Mesenchymal stem cell (in vitro differentiated cells and primary cell): Measurements from ENCODE around the gene AQP2.

ENCODE experiments used
- DNase-seq: peaks from one replicate; pipeline ENCODE4 v3.0.0-alpha.2; 2013
- H2AFZ ChIP-seq: one replicate; pipeline ENCODE4 v1.6.1; 2013; ENCODE audit warnings: low read depth, mild to moderate bottlenecking, control low read depth, inconsistent platforms, low read length, moderate library complexity
- H2AK5ac ChIP-seq: 2 replicates; pipeline ENCODE4 v1.6.1; 2013; ENCODE audit warnings: low read length, moderate library complexity, mild to moderate bottlenecking, inconsistent platforms; ENCODE audit not compliant: severe bottlenecking
- H2BK120ac ChIP-seq: one replicate; pipeline ENCODE4 v1.6.1; 2013; ENCODE audit warnings: low read depth, mild to moderate bottlenecking, inconsistent platforms, low read length, moderate library complexity
- H2BK12ac ChIP-seq, 2 experiments: one replicate each; pipeline ENCODE4 v1.6.1; 2013; ENCODE audit warnings: inconsistent platforms in 2 of 2, low read length in 2 of 2, mild to moderate bottlenecking in 2 of 2, moderate library complexity in 2 of 2, control low read depth in 1 of 2
- H2BK15ac ChIP-seq: one replicate; pipeline ENCODE4 v1.6.1; 2013; ENCODE audit warnings: mild to moderate bottlenecking, low read depth, inconsistent platforms; ENCODE audit not compliant: poor library complexity, severe bottlenecking
- H2BK5ac ChIP-seq: 2 replicates; pipeline ENCODE4 v1.6.1; 2013; ENCODE audit warnings: low read depth, mild to moderate bottlenecking, low read length, control low read depth, inconsistent platforms; ENCODE audit not compliant: poor library complexity, severe bottlenecking
- H3K14ac ChIP-seq, 2 experiments: one replicate each; pipeline ENCODE4 v1.6.1; 2013; ENCODE audit warnings: inconsistent platforms in 2 of 2, low read length in 2 of 2, control low read depth in 1 of 2, mild to moderate bottlenecking in 1 of 2, moderate library complexity in 1 of 2
- H3K18ac ChIP-seq, 2 experiments: one replicate each; pipeline ENCODE4 v1.6.1; 2013; ENCODE audit warnings: inconsistent platforms in 2 of 2, low read length in 2 of 2, control low read depth in 1 of 2, low read depth in 1 of 2, mild to moderate bottlenecking in 1 of 2
- H3K23ac ChIP-seq, 2 experiments: one replicate each; pipeline ENCODE4 v1.6.1; 2013; ENCODE audit warnings: inconsistent platforms in 2 of 2, low read length in 2 of 2, mild to moderate bottlenecking in 2 of 2, moderate library complexity in 2 of 2, control low read depth in 1 of 2
- H3K27ac ChIP-seq: 2 replicates; pipeline ENCODE4 v1.5.1; 2013; ENCODE audit warnings: mild to moderate bottlenecking, moderate library complexity, low read length, control low read depth, inconsistent platforms; ENCODE audit not compliant: poor library complexity, severe bottlenecking
- H3K27me3 ChIP-seq, 2 experiments: 2 replicates each; pipeline versions ENCODE4 v1.6.1 to v1.7.0; 2013; ENCODE audit warnings: low read length in 2 of 2, mild to moderate bottlenecking in 2 of 2, moderate library complexity in 2 of 2, control low read depth in 1 of 2, inconsistent platforms in 1 of 2; ENCODE audit not compliant: control insufficient read depth in 1 of 2, insufficient read depth in 1 of 2
- H3K36me3 ChIP-seq, 2 experiments: 2 replicates each; pipeline versions ENCODE4 v1.6.1 to v1.7.0; 2013; ENCODE audit warnings: low read length in 2 of 2, control low read depth in 1 of 2, inconsistent platforms in 1 of 2, low read depth in 1 of 2, mild to moderate bottlenecking in 1 of 2; ENCODE audit not compliant: insufficient read depth in 2 of 2, control insufficient read depth in 1 of 2
- H3K4ac ChIP-seq, 2 experiments: one replicate each; pipeline ENCODE4 v1.6.1; 2013; ENCODE audit warnings: inconsistent platforms in 2 of 2, low read length in 2 of 2, mild to moderate bottlenecking in 2 of 2, moderate library complexity in 2 of 2, control low read depth in 1 of 2, low read depth in 1 of 2
- H3K4me1 ChIP-seq: 2 replicates; pipeline ENCODE4 v1.6.1; 2013; ENCODE audit warnings: low read depth, low read length, control low read depth; ENCODE audit not compliant: control insufficient read depth, insufficient read depth
- H3K4me2 ChIP-seq: 2 replicates; pipeline ENCODE4 v1.6.1; 2013; ENCODE audit warnings: low read length, mild to moderate bottlenecking, inconsistent platforms; ENCODE audit not compliant: poor library complexity, severe bottlenecking
- H3K4me3 ChIP-seq, 2 experiments: 2 replicates each; pipeline versions ENCODE4 v1.5.1 to v1.7.0; 2013; ENCODE audit warnings: low read length in 2 of 2, mild to moderate bottlenecking in 2 of 2, control low read depth in 1 of 2, low read depth in 1 of 2; ENCODE audit not compliant: insufficient read depth in 1 of 2
- H3K79me1 ChIP-seq: replicated peaks from 2 replicates; pipeline ENCODE4 v1.6.1; 2013; ENCODE audit warnings: mild to moderate bottlenecking, control low read depth, low read length, inconsistent platforms; ENCODE audit not compliant: poor library complexity, severe bottlenecking
- H3K9ac ChIP-seq: 2 replicates; pipeline ENCODE4 v1.7.0; 2013; ENCODE audit warnings: mild to moderate bottlenecking, low read length, moderate library complexity
- H3K9me3 ChIP-seq: 2 replicates; pipeline ENCODE4 v1.7.0; 2013; ENCODE audit warnings: mild to moderate bottlenecking, low read length; ENCODE audit not compliant: control insufficient read depth
- H4K8ac ChIP-seq: one replicate; pipeline ENCODE4 v1.6.1; 2013; ENCODE audit warnings: inconsistent platforms, mild to moderate bottlenecking, low read length, moderate library complexity
- H4K91ac ChIP-seq: one replicate; pipeline ENCODE4 v1.6.1; 2013; ENCODE audit warnings: mild to moderate bottlenecking, low read length, inconsistent platforms
- WGBS: methylation state at CpG from one replicate; pipeline ENCODE4 v1.1.7; 2013; ENCODE audit warnings: mixed read lengths; 5-methylcytosine and 5-hydroxymethylcytosine counted together

AQP2 gene

GRCh38 chr12:49928471-49928870, 22.1 kb upstream of the AQP2 start:
- H2BK5ac ChIP-seq = no peak overlapping the region
- H3K4me3 ChIP-seq = no peak overlapping the region
- no peaks in the 10 kb centered on the region for H3K36me3 ChIP-seq
- WGBS = 83% methylated on average over 6 of the region's 6 CpGs
- H3K79me1 ChIP-seq = no peaks in the 10 kb centered on the region
- no peak overlapping the region for H4K91ac ChIP-seq
- H2BK120ac ChIP-seq = no peak overlapping the region
- no peak overlapping the region for H2BK15ac ChIP-seq
- no peak overlapping the region for H3K4me2 ChIP-seq
- H3K23ac ChIP-seq = no peak overlapping the region
- H3K27me3 ChIP-seq = peaks cover 0 to 14% of the 10 kb centered on the region in 2 experiments
- H3K27ac ChIP-seq = no peak overlapping the region
- no peak overlapping the region for H3K18ac ChIP-seq
- no peak for DNase-seq
- no peak overlapping the region for H3K4ac ChIP-seq
- H3K9ac ChIP-seq = no peak overlapping the region
- H3K9me3 ChIP-seq = no peaks in the 10 kb centered on the region
- H4K8ac ChIP-seq = no peak overlapping the region
- H3K14ac ChIP-seq = no peak overlapping the region
- H2AK5ac ChIP-seq = no peak overlapping the region
- H2AFZ ChIP-seq = no peak overlapping the region
- no peaks in the 10 kb centered on the region for H3K4me1 ChIP-seq
- peak overlapping the region in 1 of 2 experiments; percentile 73 for H2BK12ac ChIP-seq

- Histone ChIP-seq H3K36me3 (no peaks in the 10 kb centered on the region), H3K27ac (no peak overlapping the region), H3K4ac (no peak overlapping the region), H3K4me2 (no peak overlapping the region), H3K27me3 (peaks cover 0 to 11% of the 10 kb centered on the region in 2 experiments), H4K8ac (peak overlapping the region; percentile 29), H2BK120ac (no peak overlapping the region), H3K4me3 (no peak overlapping the region), H3K79me1 (no peaks in the 10 kb centered on the region), H3K9ac (no peak overlapping the region), H4K91ac (no peak overlapping the region), H2BK12ac (no peak overlapping the region), H3K4me1 (no peaks in the 10 kb centered on the region), H3K9me3 (no peaks in the 10 kb centered on the region), H3K14ac (peak overlapping the region in 1 of 2 experiments; percentile 44), H2AK5ac (no peak overlapping the region), H2AFZ (no peak overlapping the region), H3K23ac (no peak overlapping the region), H2BK15ac (no peak overlapping the region), H3K18ac (no peak overlapping the region), H2BK5ac (no peak overlapping the region)
- DNase-seq = no peak
- 81% methylated on average over 7 of the region's 7 CpGs for WGBS
Observed at GRCh38 chr12:49929581-49929980, 21.0 kb upstream of the AQP2 start.

DNA sequence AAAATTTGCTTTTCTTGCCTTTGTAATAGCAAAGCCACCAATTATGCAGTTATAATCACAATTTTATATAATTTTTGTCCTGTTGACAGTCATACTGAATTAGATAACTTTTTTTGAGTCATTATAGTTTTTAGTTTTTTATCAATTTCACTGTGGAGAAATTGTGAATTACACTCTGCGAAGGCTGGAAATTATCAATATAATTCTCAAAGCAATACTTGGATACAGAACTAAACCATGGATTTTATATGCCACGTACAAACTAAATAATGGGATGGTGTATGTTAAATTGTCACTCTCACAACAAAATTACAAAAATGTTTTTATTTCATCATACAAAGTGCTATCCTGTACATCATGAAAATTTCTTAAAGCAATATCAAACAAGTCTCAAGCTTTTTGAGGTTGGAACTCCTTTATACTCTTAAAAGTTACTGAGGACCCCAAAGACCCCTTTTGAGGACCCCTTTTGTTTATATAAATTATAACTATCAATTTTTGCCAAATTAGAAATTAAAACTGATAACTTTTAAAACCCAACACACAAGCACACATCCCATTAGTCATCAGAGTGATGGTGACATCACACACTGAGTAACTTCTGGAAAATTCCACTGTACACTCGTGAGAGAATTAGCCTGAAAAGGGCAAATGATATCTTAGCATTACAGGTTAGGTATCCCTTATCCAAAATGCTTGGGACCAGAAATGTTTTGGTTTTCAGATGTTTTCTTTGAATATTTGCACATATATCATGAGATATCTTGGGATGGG, 19.8 kb upstream of the AQP2 start:
- no peak overlapping the region for H4K8ac ChIP-seq
- no peak overlapping the region for H2BK12ac ChIP-seq
- no peak overlapping the region for H2AFZ ChIP-seq
- no peaks in the 10 kb centered on the region for H3K79me1 ChIP-seq
- H3K23ac ChIP-seq = no peak overlapping the region
- H2BK15ac ChIP-seq = no peak overlapping the region
- no peak overlapping the region for H3K4me2 ChIP-seq
- H3K4me3 ChIP-seq = no peak overlapping the region
- no peak overlapping the region for H3K18ac ChIP-seq
- DNase-seq = peak; percentile 77
- WGBS = 14% methylated on average over 1 of the region's 3 CpGs
- no peak overlapping the region for H3K14ac ChIP-seq
- peaks cover 0 to 11% of the 10 kb centered on the region in 2 experiments for H3K27me3 ChIP-seq
- H2BK5ac ChIP-seq = no peak overlapping the region
- H3K4me1 ChIP-seq = no peaks in the 10 kb centered on the region
- H3K9ac ChIP-seq = peak overlapping the region; percentile 63
- H3K36me3 ChIP-seq = no peaks in the 10 kb centered on the region
- no peaks in the 10 kb centered on the region for H3K9me3 ChIP-seq
- no peak overlapping the region for H4K91ac ChIP-seq
- H3K27ac ChIP-seq = no peak overlapping the region
- H3K4ac ChIP-seq = no peak overlapping the region
- H2AK5ac ChIP-seq = no peak overlapping the region
- no peak overlapping the region for H2BK120ac ChIP-seq

GRCh38 chr12:49932023-49932422, 18.5 kb upstream of the AQP2 start:
- H3K9ac ChIP-seq = no peak overlapping the region
- 77% methylated on average over 7 of the region's 7 CpGs for WGBS
- no peak overlapping the region for H2BK5ac ChIP-seq
- no peak overlapping the region for H2BK12ac ChIP-seq
- H3K14ac ChIP-seq = no peak overlapping the region
- H2BK15ac ChIP-seq = no peak overlapping the region
- peaks cover 0 to 11% of the 10 kb centered on the region in 2 experiments for H3K27me3 ChIP-seq
- no peak overlapping the region for H3K4ac ChIP-seq
- no peak overlapping the region for H3K27ac ChIP-seq
- no peaks in the 10 kb centered on the region for H3K4me1 ChIP-seq
- no peak overlapping the region for H2BK120ac ChIP-seq
- no peaks in the 10 kb centered on the region for H3K79me1 ChIP-seq
- H3K18ac ChIP-seq = no peak overlapping the region
- no peaks in the 10 kb centered on the region for H3K9me3 ChIP-seq
- no peak for DNase-seq
- H4K8ac ChIP-seq = no peak overlapping the region
- no peak overlapping the region for H3K4me2 ChIP-seq
- H3K23ac ChIP-seq = no peak overlapping the region
- H3K4me3 ChIP-seq = no peak overlapping the region
- no peak overlapping the region for H2AK5ac ChIP-seq
- H2AFZ ChIP-seq = no peak overlapping the region
- H3K36me3 ChIP-seq = no peaks in the 10 kb centered on the region
- no peak overlapping the region for H4K91ac ChIP-seq
